Keratinocyte (primary cell): Measurements from ENCODE around the gene NLGN1. TPM values are rescaled to one million over a fixed set of nuclear protein-coding genes. Genes with fewer than 3 reads are reported as not detected.

ENCODE experiments used
- DNase-seq: peaks from one replicate; pipeline ENCODE4 v3.0.0-alpha.2; 2011; ENCODE audit warnings: low read depth, missing footprints, low spot score
- FAIRE-seq: peaks from 2 replicates; lab custom pipeline; 2011; peaks lifted over from hg19 to GRCh38; lab: Jason Lieb, UNC
- H2AFZ ChIP-seq: 2 replicates; pipeline ENCODE4 v1.6.0; 2012; ENCODE audit warnings: low read length, control low read depth, inconsistent platforms; ENCODE audit not compliant: control insufficient read depth
- H3K27ac ChIP-seq: 2 replicates; pipeline ENCODE4 v1.5.1; 2011; ENCODE audit warnings: low read length; ENCODE audit not compliant: control insufficient read depth, insufficient read depth
- H3K27me3 ChIP-seq: 3 replicates; pipeline ENCODE4 v1.6.0; 2011; ENCODE audit warnings: low read length; ENCODE audit not compliant: control insufficient read depth, insufficient read depth; ENCODE audit errors: extremely low read depth
- H3K36me3 ChIP-seq, 2 experiments: 2 replicates in 1 of 2; 3 replicates in 1 of 2; pipeline ENCODE4 v1.5.1; 2011; ENCODE audit warnings: low read length in 2 of 2, mild to moderate bottlenecking in 1 of 2; ENCODE audit not compliant: control insufficient read depth in 2 of 2, insufficient read depth in 2 of 2; ENCODE audit errors: extremely low read depth in 1 of 2
- H3K4me1 ChIP-seq: 3 replicates; pipeline ENCODE4 v1.5.1; 2011; ENCODE audit warnings: low read length; ENCODE audit not compliant: control insufficient read depth, insufficient read depth; ENCODE audit errors: extremely low read depth
- H3K4me2 ChIP-seq: 3 replicates; pipeline ENCODE4 v1.6.0; 2011; ENCODE audit warnings: low read depth, low read length; ENCODE audit not compliant: control insufficient read depth, insufficient read depth; ENCODE audit errors: extremely low read depth
- H3K4me3 ChIP-seq, 3 experiments: fragments of 200-600 bp in 1 of 3; sonication (generic) in 1 of 3; 2 replicates in 2 of 3; 3 replicates in 1 of 3; pipeline ENCODE4 v1.5.1; 2011 to 2016; ENCODE audit warnings: low read length in 3 of 3, mild to moderate bottlenecking in 3 of 3, control low read depth in 2 of 3, inconsistent platforms in 1 of 3, low read depth in 1 of 3, mixed read lengths in 1 of 3, mixed run types in 1 of 3, moderate library complexity in 1 of 3; ENCODE audit not compliant: control insufficient read depth in 2 of 3, insufficient read depth in 2 of 3; ENCODE audit errors: extremely low read depth in 1 of 3
- H3K79me2 ChIP-seq: 2 replicates; pipeline ENCODE4 v1.6.0; 2012; ENCODE audit warnings: low read length; ENCODE audit not compliant: control insufficient read depth, insufficient read depth
- H3K9ac ChIP-seq: 3 replicates; pipeline ENCODE4 v1.6.0; 2011; ENCODE audit warnings: low read length; ENCODE audit not compliant: control insufficient read depth, insufficient read depth; ENCODE audit errors: extremely low read depth
- H3K9me1 ChIP-seq: 3 replicates; pipeline ENCODE4 v1.6.0; 2011; ENCODE audit warnings: low read length; ENCODE audit not compliant: control insufficient read depth, insufficient read depth; ENCODE audit errors: extremely low read depth
- H3K9me3 ChIP-seq: 2 replicates; pipeline ENCODE4 v1.5.1; 2012; ENCODE audit warnings: low read depth, low read length; ENCODE audit not compliant: control insufficient read depth
- H4K20me1 ChIP-seq: 3 replicates; pipeline ENCODE4 v1.6.0; 2011; ENCODE audit warnings: low read length; ENCODE audit not compliant: control insufficient read depth, insufficient read depth; ENCODE audit errors: extremely low read depth
- EZH2 ChIP-seq: IDR thresholded peaks from one replicate; pipeline ENCODE4 v1.6.1; 2012; ENCODE audit warnings: inconsistent platforms, mild to moderate bottlenecking, low read length, moderate library complexity
- dilution Hi-C: fragments of 300-500 bp; cut with MboI; formaldehyde crosslinking; loops from one replicate; pipeline ENCODE4 v1.7.0; 2020; ENCODE audit warnings: low sequenced_read_pairs; ENCODE audit not compliant: extremely low pct_ligation_motif_present
- polyA plus RNA-seq, 5 experiments: library from polyadenylated mRNA; depleted of rRNA in 3 of 5; stranded (reverse) in 3 of 5; stranded (forward) in 1 of 5; unstranded in 1 of 5; fragments of >200 nt; gene quantifications; 1 replicate in 1 of 5; 2 replicates in 3 of 5; 3 replicates in 1 of 5; pipeline versions ENCODE4 v1.2.1 to v1.2.3, GENCODE V29; 2011 to 2012; ENCODE audit warnings: missing spikeins in 2 of 5, low read depth in 1 of 5, low replicate concordance in 1 of 5
- TF ChIP-seq, protein P1 (sequence below), 3 experiments: IDR thresholded peaks in 1 of 3; conservative IDR thresholded peaks in 1 of 3; optimal IDR thresholded peaks in 1 of 3; 2 replicates in 2 of 3; 3 replicates in 1 of 3; pipeline versions ENCODE3 to v1.5.1; 2011; ENCODE audit warnings: low read length in 3 of 3, mild to moderate bottlenecking in 3 of 3, moderate library complexity in 2 of 3, control low read depth in 1 of 3, inconsistent platforms in 1 of 3; ENCODE audit not compliant: insufficient read depth in 2 of 3; ENCODE audit errors: extremely low read depth in 1 of 3

Gene NLGN1
- polyA plus RNA-seq, 1 donor (not counting 4 experiments of a cell fraction or from before 2014, with no cell fraction given), result not detected

DNA sequence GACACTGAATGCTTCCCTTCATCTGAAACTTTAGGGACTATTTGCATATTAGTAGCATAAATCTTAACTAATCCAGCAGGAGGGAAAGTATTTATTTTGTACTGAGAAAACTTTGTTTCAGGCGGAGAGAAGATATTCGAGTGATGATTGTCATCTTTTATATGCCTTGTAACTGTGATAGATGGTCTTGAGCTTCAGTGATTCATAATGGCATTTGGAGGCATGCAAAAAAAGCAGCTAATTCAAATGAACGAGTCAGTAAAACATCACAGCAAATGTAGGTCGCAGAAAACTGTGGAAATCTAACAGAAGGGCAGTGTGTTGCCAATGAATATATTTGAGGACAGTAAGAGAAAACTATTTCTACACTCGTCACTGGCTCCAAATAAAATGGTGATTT is 817.9 kb downstream of the NLGN1 start:
- no peak overlapping the region for H3K4me3 ChIP-seq
- H3K27me3 ChIP-seq, result no peaks in the 10 kb centered on the region
- no peaks in the 10 kb centered on the region for H3K36me3 ChIP-seq
- H3K4me1 ChIP-seq, result no peaks in the 10 kb centered on the region
- dilution Hi-C loops, result no loop called here
- H3K9me3 ChIP-seq, result no peaks in the 10 kb centered on the region
- H3K27ac ChIP-seq, result no peak overlapping the region
- no peak overlapping the region for H3K4me2 ChIP-seq
- no peaks in the 10 kb centered on the region for H3K79me2 ChIP-seq
- no peaks in the 10 kb centered on the region for H4K20me1 ChIP-seq
- no peak for DNase-seq
- no peaks in the 10 kb centered on the region for H3K9me1 ChIP-seq
- FAIRE-seq, result no peak
- H2AFZ ChIP-seq, result no peak overlapping the region
- TF ChIP-seq EZH2, result no peak
- TF ChIP-seq, protein P1, sequence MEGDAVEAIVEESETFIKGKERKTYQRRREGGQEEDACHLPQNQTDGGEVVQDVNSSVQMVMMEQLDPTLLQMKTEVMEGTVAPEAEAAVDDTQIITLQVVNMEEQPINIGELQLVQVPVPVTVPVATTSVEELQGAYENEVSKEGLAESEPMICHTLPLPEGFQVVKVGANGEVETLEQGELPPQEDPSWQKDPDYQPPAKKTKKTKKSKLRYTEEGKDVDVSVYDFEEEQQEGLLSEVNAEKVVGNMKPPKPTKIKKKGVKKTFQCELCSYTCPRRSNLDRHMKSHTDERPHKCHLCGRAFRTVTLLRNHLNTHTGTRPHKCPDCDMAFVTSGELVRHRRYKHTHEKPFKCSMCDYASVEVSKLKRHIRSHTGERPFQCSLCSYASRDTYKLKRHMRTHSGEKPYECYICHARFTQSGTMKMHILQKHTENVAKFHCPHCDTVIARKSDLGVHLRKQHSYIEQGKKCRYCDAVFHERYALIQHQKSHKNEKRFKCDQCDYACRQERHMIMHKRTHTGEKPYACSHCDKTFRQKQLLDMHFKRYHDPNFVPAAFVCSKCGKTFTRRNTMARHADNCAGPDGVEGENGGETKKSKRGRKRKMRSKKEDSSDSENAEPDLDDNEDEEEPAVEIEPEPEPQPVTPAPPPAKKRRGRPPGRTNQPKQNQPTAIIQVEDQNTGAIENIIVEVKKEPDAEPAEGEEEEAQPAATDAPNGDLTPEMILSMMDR (optimal IDR thresholded peaks at IDR 0.05 in 1 of 3, IDR thresholded peaks at IDR 0.05 in 1 of 3, conservative IDR thresholded peaks at IDR 0.05 in 1 of 3; ENCODE audit: extremely low read depth in 1 of 3, insufficient read depth in 2 of 3, low read length in 3 of 3), result no peak
- H3K9ac ChIP-seq, result no peak overlapping the region

DNA sequence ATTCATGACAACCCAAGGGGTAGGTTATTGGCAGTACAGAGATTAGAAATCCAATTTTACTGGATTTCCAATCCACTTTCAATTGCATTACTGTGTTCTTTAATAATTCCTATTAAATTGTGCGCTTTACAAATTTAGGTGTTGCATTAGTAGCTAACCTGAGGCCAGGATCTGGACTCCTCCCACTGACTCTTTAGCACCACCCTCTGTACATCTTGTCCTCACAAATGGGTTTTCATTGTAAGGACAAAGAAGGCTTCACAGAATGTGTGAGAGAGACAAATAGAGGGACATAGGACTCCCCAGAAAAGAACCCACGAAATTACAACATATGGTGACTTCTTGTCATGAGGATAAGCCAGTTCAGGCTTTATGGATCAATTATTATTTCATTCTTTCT is 818.5 kb downstream of the NLGN1 start:
- DNase-seq (no peak), FAIRE-seq (no peak)
- Histone ChIP-seq H3K79me2 (no peaks in the 10 kb centered on the region), H3K4me2 (no peak overlapping the region), H3K4me1 (no peaks in the 10 kb centered on the region), H3K9me3 (no peaks in the 10 kb centered on the region), H4K20me1 (no peaks in the 10 kb centered on the region), H3K4me3 (no peak overlapping the region), H3K27me3 (no peaks in the 10 kb centered on the region), H3K9me1 (no peaks in the 10 kb centered on the region), H3K36me3 (no peaks in the 10 kb centered on the region), H3K9ac (no peak overlapping the region), H3K27ac (no peak overlapping the region), H2AFZ (no peak overlapping the region)
- TF ChIP-seq, protein P1 (optimal IDR thresholded peaks at IDR 0.05 in 1 of 3, IDR thresholded peaks at IDR 0.05 in 1 of 3, conservative IDR thresholded peaks at IDR 0.05 in 1 of 3; ENCODE audit: extremely low read depth in 1 of 3, insufficient read depth in 2 of 3, low read length in 3 of 3), result no peak
- no peak for TF ChIP-seq EZH2
- dilution Hi-C loops, result no loop called here
